Measurements from ENCODE around the gene ATP10D.

- no peak for TF ChIP-seq CTCF (IDR thresholded peaks at IDR 0.05)
- TF ChIP-seq EZH2 (IDR thresholded peaks at IDR 0.05; ENCODE audit: borderline replicate concordance, insufficient read depth, low read depth, low read length, poor library complexity, severe bottlenecking): no peak
These were observed 41.2 kb downstream of the ATP10D start for GRCh38 chr4:47526281-47526680.
